NCI-H226 (cell line): ENCODE data around the gene PKIG.
"Not testable (repeated sequence)": the region's sequence is repeated elsewhere in the genome, so short reads cannot be mapped to it uniquely, and the experiment has no call there.

ENCODE experiments used
- DNase-seq: peaks from one replicate; pipeline ENCODE4 v3.0.0-alpha.2; 2015

Gene PKIG

GRCh38 chr20:44643596-44644229 lies 61.3 kb downstream of the PKIG start:
- peak; percentile 97 for DNase-seq

GRCh38 chr20:44644230-44644617 lies 61.8 kb downstream of the PKIG start:
- DNase-seq, result no peak

- no peak for DNase-seq
These were observed 62.3 kb downstream of the PKIG start for GRCh38 chr20:44644667-44645131.

- no peak for DNase-seq
These were observed 63.8 kb downstream of the PKIG start for GRCh38 chr20:44646023-44646640.

- DNase-seq, result no peak
These were observed 64.4 kb downstream of the PKIG start for GRCh38 chr20:44646641-44647274.

GRCh38 chr20:44648068-44648467 lies 65.7 kb downstream of the PKIG start:
- DNase-seq, result no peak

- no peak for DNase-seq
These were observed 66.2 kb downstream of the PKIG start for GRCh38 chr20:44648579-44648978.

GRCh38 chr20:44649126-44649525 lies 66.7 kb downstream of the PKIG start:
- no peak for DNase-seq

GRCh38 chr20:44649976-44650375 lies 67.6 kb downstream of the PKIG start:
- DNase-seq, result no peak

GRCh38 chr20:44650771-44651433 lies 68.5 kb downstream of the PKIG start:
- DNase-seq, result no peak

GRCh38 chr20:44651434-44651683 lies 69.0 kb downstream of the PKIG start:
- DNase-seq, result no peak

- peak; percentile 42 for DNase-seq
These were observed 69.5 kb downstream of the PKIG start, which contains the start of gene ADA for GRCh38 chr20:44651684-44652423. Gene ADA (minus strand): TSS chr20:44651699. CDS start chr20:44651607, 92 bp downstream.

- no peak for DNase-seq
These were observed 71.2 kb downstream of the PKIG start for GRCh38 chr20:44653546-44653945.

GRCh38 chr20:44654210-44654609 lies 71.8 kb downstream of the PKIG start:
- not testable (repeated sequence) for DNase-seq

- no peak for DNase-seq
These were observed 74.1 kb downstream of the PKIG start for GRCh38 chr20:44656448-44656847.

- DNase-seq, result no peak
These were observed 75.5 kb downstream of the PKIG start for GRCh38 chr20:44657875-44658274.

- no peak for DNase-seq
These were observed 76.4 kb downstream of the PKIG start for GRCh38 chr20:44658810-44659209.

- DNase-seq, result no peak
These were observed 77.6 kb downstream of the PKIG start for GRCh38 chr20:44659931-44660330.

- no peak for DNase-seq
These were observed 78.2 kb downstream of the PKIG start for GRCh38 chr20:44660581-44660980.

- no peak for DNase-seq
These were observed 79.9 kb downstream of the PKIG start for GRCh38 chr20:44662261-44662660.

GRCh38 chr20:44664131-44664530 lies 81.8 kb downstream of the PKIG start:
- DNase-seq, result no peak

GRCh38 chr20:44666066-44666465 lies 83.7 kb downstream of the PKIG start:
- DNase-seq, result no peak
